WTC11 (cell line): Measurements from ENCODE around the gene UMODL1.

Source experiments
- ATF1 ChIP-seq: sonication (generic); formaldehyde crosslinking; IDR thresholded peaks from 2 replicates; pipeline ENCODE4 v1.8.1; 2023; ENCODE audit warnings: mild to moderate bottlenecking, moderate library complexity, missing genetic modification reagents
- CTCF ChIP-seq: fragments of 200-600 bp; IDR thresholded peaks from 2 replicates; pipeline ENCODE4 v1.8.0; 2022; ENCODE audit warnings: antibody characterized with exemption
- ETV6 ChIP-seq: sonication (generic); formaldehyde crosslinking; IDR thresholded peaks from 2 replicates; pipeline ENCODE4 v1.8.1; 2022; ENCODE audit warnings: mild to moderate bottlenecking, missing genetic modification reagents
- SP1 ChIP-seq: sonication (generic); formaldehyde crosslinking; conservative IDR thresholded peaks from 2 replicates; pipeline ENCODE4 v1.8.1; 2022; ENCODE audit warnings: missing genetic modification reagents
- TCF7 ChIP-seq: sonication (generic); formaldehyde crosslinking; IDR thresholded peaks from 2 replicates; pipeline ENCODE4 v1.8.0; 2022; ENCODE audit warnings: mild to moderate bottlenecking, low read depth, missing genetic modification reagents, moderate library complexity
- TEAD4 ChIP-seq: sonication (generic); formaldehyde crosslinking; IDR thresholded peaks from 2 replicates; pipeline ENCODE4 v1.8.0; 2022; ENCODE audit warnings: mild to moderate bottlenecking, missing genetic modification reagents
- ZBTB21 ChIP-seq: sonication (generic); formaldehyde crosslinking; IDR thresholded peaks from 2 replicates; pipeline ENCODE4 v1.8.1; 2023; ENCODE audit warnings: mild to moderate bottlenecking, missing genetic modification reagents, borderline replicate concordance
- ZBTB43 ChIP-seq: sonication (generic); formaldehyde crosslinking; IDR thresholded peaks from 2 replicates; pipeline ENCODE4 v1.8.1; 2023; ENCODE audit warnings: mild to moderate bottlenecking, missing genetic modification reagents
- TF ChIP-seq, protein P1 (sequence below): sonication (generic); formaldehyde crosslinking; IDR thresholded peaks from 2 replicates; pipeline ENCODE4 v1.8.0; 2023; ENCODE audit warnings: missing genetic modification reagents
- TF ChIP-seq, protein P2 (sequence below): sonication (generic); formaldehyde crosslinking; IDR thresholded peaks from 2 replicates; pipeline ENCODE4 v1.8.0; 2022; ENCODE audit warnings: mild to moderate bottlenecking, missing genetic modification reagents
- TF ChIP-seq, protein P3 (sequence below): sonication (generic); formaldehyde crosslinking; IDR thresholded peaks from 2 replicates; pipeline ENCODE4 v1.8.0; 2022; ENCODE audit warnings: mild to moderate bottlenecking, missing genetic modification reagents
- TF ChIP-seq, protein P4 (sequence below): sonication (generic); formaldehyde crosslinking; IDR thresholded peaks from 2 replicates; pipeline ENCODE4 v1.8.1; 2022; ENCODE audit warnings: low read depth, missing genetic modification reagents, borderline replicate concordance
- TF ChIP-seq, protein P5 (sequence below): sonication (generic); formaldehyde crosslinking; IDR thresholded peaks from 2 replicates; pipeline ENCODE4 v1.8.1; 2023; ENCODE audit warnings: mild to moderate bottlenecking, missing genetic modification reagents

DNA sequence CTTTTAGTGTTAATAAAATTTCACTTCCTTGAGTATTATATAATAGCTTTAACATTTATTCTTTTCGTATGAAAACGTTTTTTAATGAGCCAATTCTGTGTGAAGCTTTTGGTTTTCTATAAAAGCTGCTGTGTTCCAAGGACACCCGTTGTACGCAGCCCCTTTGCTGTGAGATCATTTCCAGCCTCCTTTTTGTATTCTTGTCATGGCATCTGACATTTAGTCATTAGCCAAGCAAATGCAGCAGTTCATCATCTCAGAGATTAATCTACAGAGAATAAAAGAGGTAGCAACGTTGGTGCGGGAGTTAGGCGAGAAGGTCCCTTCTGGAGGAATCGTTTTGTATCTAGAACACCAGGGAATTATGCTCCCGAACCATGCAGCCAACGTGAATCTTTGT lies 1.3 kb upstream of the UMODL1 start:
- no peak for TF ChIP-seq TCF7 (CRISPR knock-in tag)
- TF ChIP-seq ZBTB21, result no peak
- TF ChIP-seq, protein P1, sequence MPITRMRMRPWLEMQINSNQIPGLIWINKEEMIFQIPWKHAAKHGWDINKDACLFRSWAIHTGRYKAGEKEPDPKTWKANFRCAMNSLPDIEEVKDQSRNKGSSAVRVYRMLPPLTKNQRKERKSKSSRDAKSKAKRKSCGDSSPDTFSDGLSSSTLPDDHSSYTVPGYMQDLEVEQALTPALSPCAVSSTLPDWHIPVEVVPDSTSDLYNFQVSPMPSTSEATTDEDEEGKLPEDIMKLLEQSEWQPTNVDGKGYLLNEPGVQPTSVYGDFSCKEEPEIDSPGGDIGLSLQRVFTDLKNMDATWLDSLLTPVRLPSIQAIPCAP (CRISPR knock-in tag), result no peak
- TF ChIP-seq CTCF, result no peak
- TF ChIP-seq ATF1 (CRISPR knock-in tag), result no peak
- no peak for TF ChIP-seq SP1
- TF ChIP-seq, protein P2, sequence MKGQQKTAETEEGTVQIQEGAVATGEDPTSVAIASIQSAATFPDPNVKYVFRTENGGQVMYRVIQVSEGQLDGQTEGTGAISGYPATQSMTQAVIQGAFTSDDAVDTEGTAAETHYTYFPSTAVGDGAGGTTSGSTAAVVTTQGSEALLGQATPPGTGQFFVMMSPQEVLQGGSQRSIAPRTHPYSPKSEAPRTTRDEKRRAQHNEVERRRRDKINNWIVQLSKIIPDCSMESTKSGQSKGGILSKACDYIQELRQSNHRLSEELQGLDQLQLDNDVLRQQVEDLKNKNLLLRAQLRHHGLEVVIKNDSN (CRISPR knock-in tag), result no peak
- TF ChIP-seq TEAD4 (CRISPR knock-in tag), result no peak
- no peak for TF ChIP-seq ETV6 (CRISPR knock-in tag)
- TF ChIP-seq, protein P3, sequence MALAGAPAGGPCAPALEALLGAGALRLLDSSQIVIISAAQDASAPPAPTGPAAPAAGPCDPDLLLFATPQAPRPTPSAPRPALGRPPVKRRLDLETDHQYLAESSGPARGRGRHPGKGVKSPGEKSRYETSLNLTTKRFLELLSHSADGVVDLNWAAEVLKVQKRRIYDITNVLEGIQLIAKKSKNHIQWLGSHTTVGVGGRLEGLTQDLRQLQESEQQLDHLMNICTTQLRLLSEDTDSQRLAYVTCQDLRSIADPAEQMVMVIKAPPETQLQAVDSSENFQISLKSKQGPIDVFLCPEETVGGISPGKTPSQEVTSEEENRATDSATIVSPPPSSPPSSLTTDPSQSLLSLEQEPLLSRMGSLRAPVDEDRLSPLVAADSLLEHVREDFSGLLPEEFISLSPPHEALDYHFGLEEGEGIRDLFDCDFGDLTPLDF (CRISPR knock-in tag), result no peak
- TF ChIP-seq, protein P4, sequence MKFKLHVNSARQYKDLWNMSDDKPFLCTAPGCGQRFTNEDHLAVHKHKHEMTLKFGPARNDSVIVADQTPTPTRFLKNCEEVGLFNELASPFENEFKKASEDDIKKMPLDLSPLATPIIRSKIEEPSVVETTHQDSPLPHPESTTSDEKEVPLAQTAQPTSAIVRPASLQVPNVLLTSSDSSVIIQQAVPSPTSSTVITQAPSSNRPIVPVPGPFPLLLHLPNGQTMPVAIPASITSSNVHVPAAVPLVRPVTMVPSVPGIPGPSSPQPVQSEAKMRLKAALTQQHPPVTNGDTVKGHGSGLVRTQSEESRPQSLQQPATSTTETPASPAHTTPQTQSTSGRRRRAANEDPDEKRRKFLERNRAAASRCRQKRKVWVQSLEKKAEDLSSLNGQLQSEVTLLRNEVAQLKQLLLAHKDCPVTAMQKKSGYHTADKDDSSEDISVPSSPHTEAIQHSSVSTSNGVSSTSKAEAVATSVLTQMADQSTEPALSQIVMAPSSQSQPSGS (CRISPR knock-in tag), result no peak
- TF ChIP-seq, protein P5, sequence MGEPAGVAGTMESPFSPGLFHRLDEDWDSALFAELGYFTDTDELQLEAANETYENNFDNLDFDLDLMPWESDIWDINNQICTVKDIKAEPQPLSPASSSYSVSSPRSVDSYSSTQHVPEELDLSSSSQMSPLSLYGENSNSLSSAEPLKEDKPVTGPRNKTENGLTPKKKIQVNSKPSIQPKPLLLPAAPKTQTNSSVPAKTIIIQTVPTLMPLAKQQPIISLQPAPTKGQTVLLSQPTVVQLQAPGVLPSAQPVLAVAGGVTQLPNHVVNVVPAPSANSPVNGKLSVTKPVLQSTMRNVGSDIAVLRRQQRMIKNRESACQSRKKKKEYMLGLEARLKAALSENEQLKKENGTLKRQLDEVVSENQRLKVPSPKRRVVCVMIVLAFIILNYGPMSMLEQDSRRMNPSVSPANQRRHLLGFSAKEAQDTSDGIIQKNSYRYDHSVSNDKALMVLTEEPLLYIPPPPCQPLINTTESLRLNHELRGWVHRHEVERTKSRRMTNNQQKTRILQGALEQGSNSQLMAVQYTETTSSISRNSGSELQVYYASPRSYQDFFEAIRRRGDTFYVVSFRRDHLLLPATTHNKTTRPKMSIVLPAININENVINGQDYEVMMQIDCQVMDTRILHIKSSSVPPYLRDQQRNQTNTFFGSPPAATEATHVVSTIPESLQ (CRISPR knock-in tag), result no peak
- no peak for TF ChIP-seq ZBTB43
